Hematopoietic multipotent progenitor cell treated with erythropoietin and hydrocortisone succinate and interleukin-3 and kit ligand, for 15 days (in vitro differentiated cells): ENCODE data around the gene MED8.

Experiments
- DNase-seq: peaks from one replicate; pipeline ENCODE4 v3.0.0-alpha.2; 2015; ENCODE audit warnings: low spot score

Gene MED8, protein sequence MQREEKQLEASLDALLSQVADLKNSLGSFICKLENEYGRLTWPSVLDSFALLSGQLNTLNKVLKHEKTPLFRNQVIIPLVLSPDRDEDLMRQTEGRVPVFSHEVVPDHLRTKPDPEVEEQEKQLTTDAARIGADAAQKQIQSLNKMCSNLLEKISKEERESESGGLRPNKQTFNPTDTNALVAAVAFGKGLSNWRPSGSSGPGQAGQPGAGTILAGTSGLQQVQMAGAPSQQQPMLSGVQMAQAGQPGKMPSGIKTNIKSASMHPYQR

DNA sequence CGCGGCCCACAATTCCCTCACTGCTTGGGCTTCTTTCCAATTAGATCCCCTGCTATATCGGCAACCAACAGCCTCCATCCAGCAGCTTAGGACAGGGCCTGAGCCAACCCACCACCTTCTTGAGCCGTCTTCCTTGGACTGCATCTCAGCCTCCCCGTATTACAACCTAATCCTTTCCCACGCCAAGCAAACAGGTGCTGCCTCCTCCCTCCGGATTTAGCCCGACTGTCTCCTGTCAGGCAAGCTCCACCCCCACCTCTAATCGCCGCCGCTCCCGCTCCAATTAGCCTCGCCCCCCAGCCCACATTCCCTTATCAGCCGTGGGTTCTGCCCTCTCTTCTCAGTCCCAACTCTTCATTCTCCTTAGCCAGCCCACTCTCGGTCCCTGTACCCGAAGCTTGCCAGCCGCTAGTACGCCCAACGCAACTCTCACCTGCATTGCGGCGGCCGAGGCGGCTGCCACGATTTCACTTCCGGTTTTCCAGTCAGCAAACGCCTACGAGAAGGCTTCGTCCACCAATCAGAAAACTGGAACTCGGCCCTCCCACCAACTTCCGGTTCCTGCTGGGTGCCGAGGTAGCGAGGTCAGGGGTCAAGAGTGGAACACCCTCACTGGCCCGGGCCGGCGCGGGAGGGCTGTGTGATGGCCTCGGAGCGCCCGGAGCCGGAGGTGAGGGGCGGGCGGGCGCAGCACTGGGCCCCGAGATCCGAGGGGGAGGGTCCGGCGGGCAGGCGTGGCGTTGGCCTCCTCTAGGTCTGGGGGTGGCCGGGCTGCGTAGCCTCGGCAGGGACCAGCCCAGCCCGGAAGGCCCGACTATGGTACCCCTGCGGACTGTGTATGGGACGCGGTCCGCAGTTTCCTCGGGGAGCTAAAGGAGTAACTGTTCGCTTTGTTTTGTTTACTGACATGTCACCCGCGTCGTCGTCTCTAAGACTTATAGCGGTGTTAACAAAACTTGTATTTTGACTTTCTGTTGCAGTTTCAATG, at the start of gene MED8, which contains the start of gene SZT2:
Gene MED8 (minus strand): TSS at position 475 of the 988 bp plus-strand sequence. CDS start 36 bp downstream, at position 439.
Gene SZT2 (plus strand): TSS at position 574 of the 988 bp plus-strand sequence. CDS start 70 bp downstream, at position 644.
- DNase-seq, result peak; percentile 95

DNA sequence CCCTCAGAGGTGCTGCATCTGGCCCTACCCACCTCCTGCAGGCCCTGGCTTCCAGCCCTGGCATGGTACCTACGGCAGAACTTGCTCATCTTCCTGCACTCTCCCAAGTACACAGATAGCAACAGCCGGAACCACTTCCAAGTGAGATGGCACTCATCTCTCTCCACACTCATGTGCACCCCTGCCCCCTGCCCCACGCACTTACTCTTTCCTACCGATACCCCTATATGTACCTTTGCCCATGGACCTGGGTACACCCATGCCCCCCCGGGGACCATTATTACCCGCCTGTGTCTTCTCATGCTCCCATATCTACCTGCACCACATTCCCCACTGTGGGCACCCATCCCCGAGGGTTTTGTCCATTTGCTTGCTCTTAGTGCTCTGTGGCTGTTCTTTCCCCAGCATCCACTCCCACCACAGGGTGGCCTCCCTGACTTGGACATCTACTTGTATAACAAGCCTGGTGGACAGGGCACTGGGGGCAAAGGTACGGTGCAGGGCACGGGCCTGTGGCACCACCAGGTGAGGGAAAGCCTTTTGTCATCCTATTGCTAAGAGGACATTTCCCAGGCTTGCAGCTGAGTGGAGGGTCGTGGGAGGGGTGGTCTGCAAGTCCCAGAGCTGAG, 49.5 kb upstream of the MED8 start:
- no peak for DNase-seq

DNA sequence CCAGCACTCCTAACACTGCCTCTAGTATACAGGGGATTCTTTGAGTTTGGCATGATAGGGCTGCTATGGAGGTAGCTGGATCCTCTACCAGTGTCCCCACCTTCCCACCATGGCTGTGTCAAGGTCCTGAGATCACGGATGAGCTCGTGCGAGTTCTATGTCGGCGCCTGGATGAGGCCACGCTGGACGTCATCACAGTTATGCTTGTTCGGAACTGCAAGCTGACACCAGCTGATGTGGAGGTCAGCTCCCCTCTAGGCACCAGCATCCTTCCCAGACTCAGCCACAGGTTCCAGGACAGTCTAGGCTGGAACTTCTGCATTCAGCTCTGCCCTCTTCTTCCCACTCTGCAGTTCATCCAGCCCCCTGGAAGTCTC, 49.0 kb upstream of the MED8 start:
- no peak for DNase-seq

DNA sequence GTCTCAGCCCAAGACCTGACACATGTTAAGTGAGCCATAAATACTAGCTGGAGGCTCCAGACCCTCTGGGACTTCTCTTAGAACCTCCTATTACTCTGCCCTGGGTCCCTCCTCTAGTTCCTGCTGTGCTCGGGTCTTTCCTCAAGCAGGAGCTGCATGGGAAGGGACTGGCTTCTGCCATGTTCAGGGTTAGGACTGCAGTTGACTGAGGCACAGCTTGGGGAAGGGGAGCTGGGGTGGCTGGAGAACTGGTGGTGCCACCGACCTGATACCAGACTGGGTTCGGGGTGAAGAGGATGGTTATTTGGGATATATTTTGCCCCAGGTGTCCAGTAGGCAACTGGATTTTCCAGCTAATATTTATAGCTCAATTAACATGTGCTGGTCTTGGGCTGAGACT, 48.4 kb upstream of the MED8 start:
- DNase-seq, result no peak

DNA sequence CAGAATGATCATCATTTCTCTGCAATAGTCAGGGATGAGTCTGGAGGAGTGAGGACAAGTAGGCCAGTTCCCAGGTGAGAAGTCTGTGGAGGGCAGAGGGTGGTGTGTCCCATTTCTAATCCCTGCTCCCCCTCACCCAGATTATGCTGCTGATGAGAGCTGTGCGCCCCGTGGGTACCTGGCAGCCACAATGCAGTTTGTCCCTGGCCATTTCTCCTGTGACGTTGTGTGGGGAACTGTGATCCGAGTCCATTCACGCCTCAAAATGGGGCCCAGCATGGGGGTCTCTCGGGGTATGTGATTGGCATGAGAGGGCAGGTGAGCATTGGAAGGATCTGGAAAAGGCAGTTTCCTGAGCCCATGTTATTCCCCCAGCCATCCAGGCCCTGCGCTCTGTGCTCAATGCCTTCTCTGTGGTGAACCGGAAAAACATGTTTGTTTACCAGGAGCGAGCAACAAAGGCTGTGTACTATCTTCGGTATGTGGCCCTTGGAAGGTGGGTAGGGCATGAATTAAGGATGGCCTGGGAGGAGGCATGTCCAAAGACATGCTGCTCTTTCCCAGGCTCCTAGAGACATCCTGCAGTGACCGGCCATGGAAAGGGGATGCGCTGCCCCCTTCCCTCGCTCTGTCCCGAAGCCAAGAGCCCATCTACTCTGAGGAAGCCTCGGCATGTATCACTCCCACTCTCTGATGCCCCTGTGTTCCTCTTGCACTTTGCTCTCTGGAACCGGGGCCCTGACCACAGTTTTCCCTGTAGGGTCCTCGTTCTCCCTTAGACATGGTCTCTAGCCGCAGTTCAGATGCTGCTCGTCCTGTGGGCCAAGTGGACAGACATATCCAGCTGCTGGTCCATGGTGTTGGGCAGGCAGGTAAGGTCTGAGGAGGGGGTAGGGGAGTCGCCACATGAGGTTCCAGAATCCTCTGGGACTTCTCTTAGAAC, 47.7 kb upstream of the MED8 start:
- DNase-seq, result no peak

DNA sequence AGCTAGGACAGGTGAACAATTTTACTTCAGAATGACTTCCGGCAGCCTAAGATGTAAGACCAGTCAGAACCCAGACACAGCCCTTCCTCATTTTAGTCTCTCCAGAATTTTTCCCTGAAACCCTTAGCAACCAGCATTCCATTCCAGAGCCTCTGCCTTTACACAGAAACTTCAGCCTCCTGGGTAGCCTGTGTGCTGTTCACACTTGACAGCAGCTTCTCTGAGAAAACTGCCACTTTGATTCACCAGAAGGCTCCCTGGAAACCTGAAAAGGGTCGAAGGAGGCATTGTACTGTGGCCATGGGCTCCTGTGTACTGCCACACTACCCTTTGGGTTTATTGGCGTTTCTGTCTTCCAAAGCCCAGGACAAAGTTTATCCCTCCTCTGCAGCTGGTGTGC, 46.8 kb upstream of the MED8 start:
- no peak for DNase-seq

DNA sequence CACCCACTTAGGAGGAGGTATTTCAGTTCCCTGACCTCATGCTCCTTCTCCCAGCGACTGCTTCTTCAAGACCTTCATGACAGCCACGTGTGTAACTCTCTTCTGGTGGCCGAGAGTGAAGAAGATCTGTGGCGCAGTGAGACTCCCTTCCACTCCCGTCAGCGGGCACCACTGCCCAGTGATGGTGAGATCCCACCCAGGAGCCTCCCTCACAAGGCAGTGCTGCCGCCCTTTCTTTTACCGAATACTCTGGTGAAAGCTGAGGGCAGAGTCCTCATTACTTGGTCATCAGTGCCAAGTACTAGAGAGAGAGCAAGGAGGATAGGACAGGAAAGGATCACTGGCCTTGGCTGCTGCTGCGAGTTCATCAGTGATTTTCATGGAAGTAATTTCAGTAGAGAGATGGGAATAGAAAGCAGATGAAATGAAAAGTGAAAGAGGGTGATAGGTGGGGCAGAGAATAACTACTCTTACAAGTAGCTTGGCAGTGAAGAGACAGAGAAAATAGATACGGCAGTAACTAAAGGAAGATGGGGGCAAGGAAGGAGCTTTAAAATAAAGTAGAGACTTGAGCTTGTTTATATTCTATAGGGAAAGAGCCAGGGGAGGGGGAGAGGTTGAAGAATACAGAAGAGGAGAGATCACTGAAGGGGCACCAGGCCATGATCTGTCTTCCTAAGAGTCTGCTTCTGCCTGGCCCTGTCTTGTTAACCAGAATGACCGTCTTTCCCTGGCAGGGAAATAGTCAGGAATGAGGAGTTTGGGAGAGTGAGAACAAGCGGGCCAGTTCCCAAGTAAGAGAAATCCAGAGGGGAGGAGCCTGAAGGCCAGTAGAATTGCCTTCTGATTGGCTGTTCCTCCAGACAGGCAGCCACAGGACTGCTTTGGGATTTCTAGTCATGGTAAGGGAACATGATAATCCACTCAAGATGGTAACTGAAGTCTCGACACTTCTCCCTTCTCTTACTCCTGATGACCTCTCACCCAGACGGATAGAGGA, 45.8 kb upstream of the MED8 start:
- no peak for DNase-seq

DNA sequence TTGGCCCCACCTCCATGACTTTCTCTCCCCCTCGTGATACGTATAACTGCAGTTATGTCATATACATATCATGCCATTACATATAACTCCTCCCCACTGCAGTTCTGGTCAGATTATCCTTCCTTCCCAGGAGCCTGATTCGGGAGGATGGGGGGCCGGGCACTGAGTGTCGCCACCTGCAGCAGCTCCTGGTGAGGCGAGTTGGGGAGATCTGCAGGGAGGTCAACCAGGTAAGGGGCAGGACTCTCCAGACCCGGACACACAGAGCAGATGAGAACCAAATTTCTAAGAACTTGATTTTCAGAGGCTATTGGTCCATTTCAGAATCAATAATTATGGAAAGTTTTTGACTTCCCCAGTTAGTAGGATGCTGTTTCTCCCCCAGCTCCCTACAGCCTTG, 44.7 kb upstream of the MED8 start:
- no peak for DNase-seq

DNA sequence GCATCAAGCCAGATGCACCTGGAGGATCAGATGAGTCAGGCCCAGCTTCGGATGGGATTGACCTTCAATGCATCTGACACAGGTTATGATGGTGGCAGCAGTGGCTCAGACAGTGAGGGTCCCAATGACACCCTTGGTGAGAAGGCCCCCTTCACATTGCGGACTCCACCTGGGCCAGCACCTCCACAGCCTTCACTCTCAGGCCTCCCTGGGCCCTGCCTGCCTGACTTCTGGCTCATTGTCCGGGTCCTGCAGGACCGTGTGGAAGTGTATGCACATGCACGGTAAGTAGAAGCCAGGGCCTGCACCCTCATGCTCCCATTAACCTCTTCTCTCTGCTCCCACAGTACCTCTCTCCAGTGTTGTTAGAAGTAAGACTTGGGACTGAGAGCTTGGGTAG, 43.3 kb upstream of the MED8 start:
- DNase-seq, result no peak

DNA sequence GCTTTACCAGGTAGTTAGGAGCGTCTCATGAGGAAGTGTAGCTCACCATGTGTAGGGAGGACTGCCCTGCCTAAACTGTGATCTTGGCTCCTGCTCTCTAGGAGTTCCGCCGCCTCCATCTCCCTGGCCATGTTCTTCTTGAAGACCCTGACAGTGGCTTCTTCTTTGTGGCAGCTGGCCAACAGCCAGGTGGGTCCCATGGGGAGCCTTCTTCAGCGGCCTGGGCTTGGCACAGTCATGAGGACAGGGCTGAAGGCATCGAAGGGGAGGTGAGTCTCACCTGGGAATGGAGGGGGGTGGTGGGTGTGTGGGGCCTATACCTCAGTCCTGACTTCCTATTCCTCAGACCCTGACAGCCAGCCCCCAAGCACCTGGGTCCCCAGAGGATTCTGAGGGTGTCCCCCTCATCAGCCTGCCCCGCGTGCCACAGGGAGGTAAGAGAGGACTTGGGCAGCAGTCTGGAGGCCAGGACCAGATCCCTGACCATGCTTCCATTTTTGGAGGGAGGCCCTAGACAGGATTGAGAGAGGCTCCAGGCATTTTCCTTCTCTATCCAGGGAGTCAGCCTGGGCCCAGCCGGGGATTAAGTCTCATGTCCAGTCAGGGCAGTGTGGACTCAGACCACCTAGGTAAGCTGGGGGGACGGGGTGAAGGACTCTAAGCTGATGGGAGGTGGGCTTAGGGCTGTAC, 42.7 kb upstream of the MED8 start:
- no peak for DNase-seq

DNA sequence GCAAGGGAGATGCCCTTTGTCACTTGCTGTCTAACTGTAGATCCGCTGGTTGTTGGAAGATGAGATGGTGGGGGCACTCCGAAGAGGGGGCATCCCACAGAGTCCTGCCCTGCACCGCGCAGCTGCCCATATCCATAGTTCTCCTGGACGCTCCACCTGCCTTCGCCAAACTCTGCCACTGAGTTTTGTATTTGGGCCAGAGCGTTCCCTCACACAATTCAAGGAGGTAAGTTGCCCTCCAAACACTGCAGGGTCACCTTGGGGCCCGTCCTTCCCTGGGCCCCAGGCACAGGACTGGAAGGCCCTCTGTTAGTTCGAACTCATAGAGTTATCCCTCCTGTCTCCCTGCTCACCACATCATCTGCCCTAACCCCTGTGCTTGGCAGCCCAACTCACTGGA, 42.1 kb upstream of the MED8 start:
- DNase-seq, result no peak

DNA sequence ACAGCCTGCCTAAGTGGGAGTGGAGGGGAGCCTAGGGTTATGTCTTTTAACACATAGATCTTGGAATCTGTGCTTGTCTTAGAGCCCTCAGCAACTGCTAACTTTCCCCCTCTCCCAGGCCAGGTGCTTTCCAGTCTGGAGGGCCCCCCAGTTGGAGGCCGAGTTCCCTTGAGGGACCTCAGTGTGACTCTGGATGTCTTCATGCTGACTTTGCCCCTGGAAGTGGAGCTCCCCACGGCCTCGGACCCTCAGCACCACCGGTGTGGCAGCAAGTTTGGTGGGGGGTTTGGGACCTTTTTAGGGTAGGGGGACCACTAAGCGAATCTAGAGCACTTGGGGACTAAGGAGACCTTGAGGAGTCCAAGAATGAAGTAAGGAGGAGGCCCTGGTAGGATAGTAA, 41.2 kb upstream of the MED8 start:
- DNase-seq, result no peak

DNA sequence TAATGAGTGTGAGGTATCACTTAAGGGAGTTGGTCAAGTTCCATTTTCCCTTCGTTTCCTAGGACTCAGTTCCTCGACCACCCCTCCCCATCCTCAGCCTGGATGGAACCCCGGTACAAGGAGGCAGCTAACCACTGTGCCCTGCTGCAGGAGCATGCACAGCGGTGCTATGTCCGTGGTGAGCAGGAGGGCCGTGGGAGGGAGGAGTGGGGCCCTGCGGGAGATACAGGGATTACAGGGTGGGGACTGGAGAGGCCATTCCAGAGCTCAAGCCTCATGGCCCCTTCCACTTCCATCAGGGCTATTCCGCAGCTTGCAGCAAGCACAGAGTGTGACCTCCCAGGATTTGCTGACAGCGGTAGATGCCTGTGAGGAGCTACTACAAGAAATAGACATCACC, 38.3 kb upstream of the MED8 start:
- DNase-seq, result no peak

DNA sequence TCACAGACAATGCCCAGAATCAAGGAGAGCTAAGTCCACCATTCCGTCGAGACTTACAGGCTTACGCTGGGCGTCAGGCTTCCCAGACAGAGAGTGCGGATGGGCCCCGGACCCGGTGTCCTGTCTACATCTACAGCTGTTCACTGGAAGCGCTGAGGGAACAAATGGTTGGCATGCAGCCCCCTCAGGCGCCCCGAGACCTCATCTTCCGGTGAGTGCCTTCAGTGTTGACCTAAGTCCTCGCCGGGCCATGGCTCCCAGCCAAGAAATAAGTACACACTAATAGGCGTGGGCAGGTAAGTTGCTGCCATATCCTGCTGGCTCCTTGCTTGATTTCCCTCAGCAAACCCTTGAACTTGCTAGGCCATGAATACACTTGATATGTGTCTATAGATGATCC, 37.9 kb upstream of the MED8 start:
- DNase-seq, result no peak

DNA sequence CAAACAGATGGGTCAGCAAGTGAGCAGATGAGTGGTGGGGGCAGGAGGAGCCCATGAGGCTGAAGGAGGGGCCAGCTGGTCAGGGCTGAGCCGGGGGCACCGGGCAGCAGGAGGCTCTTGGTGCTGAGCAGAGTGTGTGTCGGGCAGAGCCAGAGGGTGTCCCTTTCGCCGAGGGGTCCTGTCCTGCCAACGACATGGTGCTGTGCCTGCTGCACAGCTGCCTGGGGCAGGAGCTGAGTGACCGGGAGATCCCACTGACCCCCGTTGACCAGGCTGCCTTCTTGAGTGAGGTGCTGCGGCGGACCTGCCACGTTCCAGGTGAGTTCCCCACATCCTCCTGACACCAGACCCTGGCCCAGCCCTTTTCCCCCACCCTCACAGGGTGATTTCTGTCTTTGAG, 36.6 kb upstream of the MED8 start:
- DNase-seq, result no peak

DNA sequence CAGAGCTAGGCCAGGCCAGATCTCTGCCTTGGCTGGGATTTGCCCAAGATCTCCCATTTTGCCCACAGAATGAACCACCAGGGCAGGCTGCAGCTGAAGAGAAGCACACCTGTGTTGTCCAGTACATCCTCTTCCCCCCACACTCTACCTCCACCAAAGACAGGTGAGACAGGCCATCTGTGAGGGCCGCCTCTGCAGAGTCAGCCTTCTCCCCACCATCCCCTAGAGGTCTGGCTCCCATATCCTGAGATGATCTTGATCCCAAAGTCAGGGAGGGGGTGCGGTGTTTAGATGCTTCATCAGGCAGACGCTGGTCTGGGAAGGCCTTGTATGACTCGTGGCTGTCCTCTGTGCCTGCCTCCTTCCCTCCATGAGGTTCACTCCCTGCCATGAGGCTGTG, 35.4 kb upstream of the MED8 start:
- DNase-seq, result no peak

DNA sequence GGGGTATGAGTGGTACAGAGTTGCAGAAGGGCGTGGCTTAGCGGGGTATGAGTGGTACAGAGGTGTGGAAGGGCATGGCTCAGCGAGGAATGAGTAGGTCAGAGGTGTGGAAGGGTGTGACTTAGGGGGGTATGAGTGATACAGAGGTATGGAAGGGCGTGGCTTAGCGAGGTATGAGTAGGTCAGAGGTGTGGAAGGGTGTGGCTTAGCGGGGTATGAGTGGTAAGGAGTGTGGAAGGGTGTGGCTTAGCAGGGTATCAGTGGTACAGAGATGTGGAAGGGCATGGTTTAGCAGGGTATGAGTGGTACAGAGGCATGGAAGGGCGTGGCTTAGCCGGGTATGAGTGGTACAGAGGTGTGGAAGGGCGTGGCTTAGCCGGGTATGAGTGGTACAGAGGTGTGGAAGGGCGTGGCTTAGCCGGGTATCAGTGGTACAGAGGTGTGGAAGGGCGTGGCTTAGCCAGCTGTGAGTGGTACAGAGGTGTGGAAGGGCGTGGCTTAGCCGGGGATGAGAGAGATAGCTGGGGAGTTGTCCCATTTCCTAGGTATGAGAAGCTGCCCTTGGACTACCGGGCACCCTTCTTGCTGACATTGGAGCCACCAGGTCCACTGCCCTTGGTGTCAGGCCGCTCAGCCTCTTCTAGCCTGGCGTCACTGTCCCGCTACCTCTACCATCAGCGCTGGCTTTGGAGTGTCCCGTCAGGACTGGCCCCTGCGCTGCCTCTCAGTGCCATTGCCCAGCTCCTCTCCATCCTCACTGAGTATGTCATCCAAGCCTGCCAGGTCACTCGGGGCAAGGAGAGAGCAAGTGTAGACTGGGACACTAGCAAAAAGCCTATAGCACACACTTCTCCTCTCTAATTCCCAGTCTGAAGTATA, 34.3 kb upstream of the MED8 start:
- peak; percentile 21 for DNase-seq

DNA sequence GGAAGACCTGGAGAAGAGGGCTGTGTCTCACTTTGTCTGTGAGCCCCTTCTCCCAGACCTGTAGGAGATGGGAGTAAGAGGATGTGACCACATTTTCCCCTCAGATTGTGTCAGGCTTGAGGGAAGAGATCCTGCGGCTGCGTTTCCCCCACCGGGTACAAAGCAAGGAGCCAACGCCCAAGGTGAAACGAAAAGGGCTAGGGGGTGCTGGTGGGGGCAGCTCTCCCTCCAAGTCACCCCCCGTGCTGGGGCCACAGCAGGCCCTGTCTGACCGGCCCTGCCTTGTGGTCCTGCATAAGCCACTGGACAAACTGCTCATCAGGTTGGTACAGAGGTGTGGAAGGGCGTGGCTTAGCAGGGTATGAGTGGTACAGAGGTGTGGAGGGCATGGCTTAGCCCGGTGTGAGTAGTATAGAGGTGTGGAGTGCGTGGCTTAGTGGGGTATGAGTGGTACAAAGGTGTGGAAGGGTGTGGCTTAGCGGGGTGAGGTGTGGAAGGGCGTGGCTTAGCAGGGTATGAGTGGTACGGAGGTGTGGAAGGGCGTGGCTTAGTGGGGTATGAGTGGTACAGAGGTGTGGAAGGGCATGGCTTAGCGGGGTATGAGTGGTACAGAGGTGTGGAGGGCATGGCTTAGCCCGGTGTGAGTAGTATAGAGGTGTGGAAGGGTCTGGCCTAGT, 33.5 kb upstream of the MED8 start:
- DNase-seq, result no peak
